Loucy (cell line): ENCODE data around the gene RABGAP1.

Experiments
- H2AFZ ChIP-seq: fragments of 200-600 bp; sonication (generic); 2 replicates; pipeline ENCODE4 v1.6.0; 2016; ENCODE audit warnings: antibody characterized with exemption, mild to moderate bottlenecking, low read length, moderate library complexity
- H3F3A ChIP-seq: fragments of 200-600 bp; 2 replicates; pipeline ENCODE4 v1.6.0; 2016; ENCODE audit warnings: antibody characterized with exemption, low read depth, mild to moderate bottlenecking
- H3K27me3 ChIP-seq: fragments of 200-600 bp; sonication (generic); 2 replicates; pipeline ENCODE4 v1.6.1; 2014; ENCODE audit warnings: low read length, mild to moderate bottlenecking; ENCODE audit not compliant: insufficient read depth, poor library complexity, severe bottlenecking
- H3K36me3 ChIP-seq: fragments of 200-600 bp; sonication (generic); 2 replicates; pipeline ENCODE4 v1.6.1; 2016; ENCODE audit warnings: low read length; ENCODE audit not compliant: insufficient read depth
- H3K4me1 ChIP-seq: fragments of 200-600 bp; sonication (generic); 2 replicates; pipeline ENCODE4 v1.5.1; 2014; ENCODE audit warnings: low read length, mild to moderate bottlenecking; ENCODE audit not compliant: insufficient read depth, poor library complexity, severe bottlenecking
- H3K4me2 ChIP-seq: fragments of 200-600 bp; sonication (generic); 2 replicates; pipeline ENCODE4 v1.6.0; 2014; ENCODE audit warnings: antibody characterized with exemption, low read length, low read depth, mild to moderate bottlenecking; ENCODE audit not compliant: poor library complexity, severe bottlenecking
- H3K4me3 ChIP-seq: fragments of 200-600 bp; sonication (generic); 2 replicates; pipeline ENCODE4 v1.5.1; 2014; ENCODE audit warnings: low read length, mild to moderate bottlenecking, mixed read lengths; ENCODE audit not compliant: poor library complexity, severe bottlenecking
- H3K79me2 ChIP-seq: fragments of 200-600 bp; sonication (generic); 2 replicates; pipeline ENCODE4 v1.6.1; 2014; ENCODE audit warnings: low read length; ENCODE audit not compliant: insufficient read depth
- H3K9ac ChIP-seq: fragments of 200-600 bp; sonication (generic); 2 replicates; pipeline ENCODE4 v1.6.0; 2014; ENCODE audit warnings: mild to moderate bottlenecking, low read depth, low read length, moderate library complexity; ENCODE audit not compliant: poor library complexity, severe bottlenecking
- H3K9me2 ChIP-seq: fragments of 200-600 bp; sonication (generic); replicated peaks from 2 replicates; pipeline ENCODE4 v1.6.1; 2016; ENCODE audit warnings: low read depth, low read length, mixed read lengths
- H3K9me3 ChIP-seq: fragments of 200-600 bp; sonication (generic); 2 replicates; pipeline ENCODE4 v1.6.1; 2014; ENCODE audit warnings: mild to moderate bottlenecking, antibody characterized with exemption, low read length, low read depth; ENCODE audit not compliant: insufficient read depth
- H4K20me1 ChIP-seq: fragments of 200-600 bp; sonication (generic); 2 replicates; pipeline ENCODE4 v1.6.0; 2014; ENCODE audit warnings: antibody characterized with exemption, low read length, mild to moderate bottlenecking; ENCODE audit not compliant: insufficient read depth, poor library complexity, severe bottlenecking
- EZH2phosphoT487 ChIP-seq: fragments of 200-600 bp; IDR thresholded peaks from 2 replicates; pipeline ENCODE4 v1.6.1; 2018; ENCODE audit warnings: antibody characterized with exemption, mild to moderate bottlenecking, moderate library complexity, borderline replicate concordance
- TF ChIP-seq, protein P1 (sequence below): fragments of 200-600 bp; sonication (generic); conservative IDR thresholded peaks from 2 replicates; pipeline ENCODE4 v1.5.1; 2014; ENCODE audit warnings: mild to moderate bottlenecking, antibody characterized with exemption, low read length

The RABGAP1 gene

DNA sequence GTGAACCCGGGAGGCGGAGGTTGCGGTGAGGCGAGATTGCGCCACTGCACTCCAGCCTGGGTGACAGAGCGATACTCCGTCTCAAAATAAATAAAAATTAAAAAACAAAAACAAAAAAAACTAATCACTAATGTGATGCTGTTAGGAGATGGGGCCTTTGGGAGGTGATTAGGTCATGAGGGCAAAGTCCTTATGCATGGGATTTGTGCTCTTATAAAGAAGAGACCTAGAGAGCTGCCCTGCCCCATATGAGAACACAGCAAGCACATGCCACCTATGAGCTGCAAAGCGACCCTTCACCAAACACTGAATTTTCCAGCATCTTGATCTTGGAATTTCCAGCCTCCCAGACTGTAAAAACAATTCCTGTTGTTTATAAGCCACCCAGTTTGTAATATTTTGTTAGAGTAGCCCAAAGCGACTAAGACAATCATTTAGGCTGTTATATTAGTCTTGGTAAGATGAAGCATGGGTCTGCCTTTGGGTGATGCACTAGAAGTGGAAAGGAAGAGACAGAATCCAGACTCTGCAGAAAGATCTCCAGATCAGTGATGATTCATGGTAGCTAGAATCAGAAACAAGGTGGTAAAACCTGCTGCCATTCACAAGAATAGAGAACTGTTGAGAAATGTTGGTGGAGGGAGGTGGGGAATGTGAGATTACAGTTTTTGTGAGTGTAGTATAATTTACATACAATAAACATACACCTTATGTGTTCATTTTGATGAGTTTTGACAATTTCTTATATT is 118.8 kb downstream of the RABGAP1 start:
- Histone ChIP-seq H3K4me3 (no peak overlapping the region), H3K4me1 (peaks cover 1% of the 10 kb centered on the region), H3K9me3 (no peaks in the 10 kb centered on the region), H3K9ac (no peak overlapping the region), H3K4me2 (no peak overlapping the region), H4K20me1 (no peaks in the 10 kb centered on the region), H3K9me2 (no peaks in the 10 kb centered on the region), H2AFZ (no peak overlapping the region), H3K36me3 (peaks cover 8% of the 10 kb centered on the region), H3K79me2 (no peaks in the 10 kb centered on the region), H3F3A (no peaks in the 10 kb centered on the region), H3K27me3 (no peaks in the 10 kb centered on the region)
- no peak for TF ChIP-seq EZH2phosphoT487
- TF ChIP-seq, protein P1, sequence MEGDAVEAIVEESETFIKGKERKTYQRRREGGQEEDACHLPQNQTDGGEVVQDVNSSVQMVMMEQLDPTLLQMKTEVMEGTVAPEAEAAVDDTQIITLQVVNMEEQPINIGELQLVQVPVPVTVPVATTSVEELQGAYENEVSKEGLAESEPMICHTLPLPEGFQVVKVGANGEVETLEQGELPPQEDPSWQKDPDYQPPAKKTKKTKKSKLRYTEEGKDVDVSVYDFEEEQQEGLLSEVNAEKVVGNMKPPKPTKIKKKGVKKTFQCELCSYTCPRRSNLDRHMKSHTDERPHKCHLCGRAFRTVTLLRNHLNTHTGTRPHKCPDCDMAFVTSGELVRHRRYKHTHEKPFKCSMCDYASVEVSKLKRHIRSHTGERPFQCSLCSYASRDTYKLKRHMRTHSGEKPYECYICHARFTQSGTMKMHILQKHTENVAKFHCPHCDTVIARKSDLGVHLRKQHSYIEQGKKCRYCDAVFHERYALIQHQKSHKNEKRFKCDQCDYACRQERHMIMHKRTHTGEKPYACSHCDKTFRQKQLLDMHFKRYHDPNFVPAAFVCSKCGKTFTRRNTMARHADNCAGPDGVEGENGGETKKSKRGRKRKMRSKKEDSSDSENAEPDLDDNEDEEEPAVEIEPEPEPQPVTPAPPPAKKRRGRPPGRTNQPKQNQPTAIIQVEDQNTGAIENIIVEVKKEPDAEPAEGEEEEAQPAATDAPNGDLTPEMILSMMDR = no peak

DNA sequence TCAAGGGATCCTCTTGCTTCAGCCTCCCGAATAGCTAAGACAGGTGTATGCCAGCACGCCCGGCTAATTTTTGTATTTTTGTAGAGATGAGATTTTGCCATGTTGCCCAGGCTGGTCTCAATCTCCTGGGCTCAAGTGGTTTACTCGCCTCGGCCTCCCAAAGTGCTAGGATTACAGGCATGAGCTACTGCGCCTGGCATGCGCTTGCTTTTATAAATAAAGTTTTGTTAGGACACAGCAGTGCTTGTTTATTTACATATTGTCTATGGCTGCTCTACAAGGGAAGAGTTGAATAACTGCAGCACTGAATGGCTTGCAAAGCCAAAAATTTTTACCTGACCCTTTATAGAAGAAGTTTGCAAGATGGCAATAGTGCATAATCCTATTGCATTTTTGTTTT is 120.4 kb downstream of the RABGAP1 start:
- H3K9me3 ChIP-seq = no peaks in the 10 kb centered on the region
- H2AFZ ChIP-seq = no peak overlapping the region
- no peak for TF ChIP-seq EZH2phosphoT487
- TF ChIP-seq, protein P1 = no peak
- no peak overlapping the region for H3K4me2 ChIP-seq
- peaks cover 17% of the 10 kb centered on the region for H3K36me3 ChIP-seq
- no peaks in the 10 kb centered on the region for H3K27me3 ChIP-seq
- no peaks in the 10 kb centered on the region for H3K9me2 ChIP-seq
- no peaks in the 10 kb centered on the region for H3F3A ChIP-seq
- H3K4me1 ChIP-seq = no peaks in the 10 kb centered on the region
- H4K20me1 ChIP-seq = no peaks in the 10 kb centered on the region
- no peak overlapping the region for H3K9ac ChIP-seq
- no peak overlapping the region for H3K4me3 ChIP-seq
- H3K79me2 ChIP-seq = no peaks in the 10 kb centered on the region

DNA sequence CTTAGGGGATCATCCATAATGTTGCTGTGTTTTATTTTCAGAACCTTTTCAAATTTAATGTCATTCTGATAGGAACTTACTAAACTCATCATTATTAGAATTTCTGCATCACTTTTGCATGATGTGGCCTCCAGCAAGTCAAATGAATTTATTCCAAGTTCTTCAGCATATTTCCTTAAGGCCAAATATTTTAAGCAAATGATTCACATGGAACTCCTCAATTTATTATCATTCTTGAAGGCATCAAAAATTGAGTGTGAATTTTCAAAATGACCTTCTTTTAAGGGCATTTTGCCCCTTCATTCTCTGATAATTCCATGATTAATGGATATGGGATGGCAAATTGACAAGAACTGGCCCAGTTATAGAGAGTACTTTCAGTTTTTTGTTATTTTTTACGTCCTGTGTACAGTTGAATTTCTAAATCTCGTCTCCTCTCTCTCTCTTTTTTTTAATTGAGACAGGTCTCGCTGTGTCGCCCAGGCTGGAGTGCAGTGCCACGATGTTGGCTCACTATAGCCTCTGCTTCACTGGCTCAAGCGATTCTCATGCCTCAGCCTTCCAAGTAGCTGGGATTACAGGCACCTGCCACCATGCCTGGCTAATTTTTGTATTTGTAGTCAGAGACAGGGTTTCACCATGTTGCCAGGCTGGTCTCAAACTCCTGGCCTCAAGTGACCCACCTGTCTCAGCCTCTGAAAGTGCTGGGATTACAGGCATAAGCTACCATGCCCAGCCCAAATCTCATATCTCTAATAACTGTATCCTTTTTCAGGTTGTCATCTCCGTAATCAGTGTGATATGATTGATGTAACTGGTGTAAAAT is 121.7 kb downstream of the RABGAP1 start:
- H3K27me3 ChIP-seq = no peaks in the 10 kb centered on the region
- H3K79me2 ChIP-seq = no peaks in the 10 kb centered on the region
- H3K9me3 ChIP-seq = no peaks in the 10 kb centered on the region
- no peak overlapping the region for H3K9ac ChIP-seq
- H3K4me3 ChIP-seq = no peak overlapping the region
- TF ChIP-seq, protein P1 = no peak
- no peak for TF ChIP-seq EZH2phosphoT487
- H3F3A ChIP-seq = no peaks in the 10 kb centered on the region
- H3K4me2 ChIP-seq = no peak overlapping the region
- peaks cover 30% of the 10 kb centered on the region for H3K36me3 ChIP-seq
- H3K9me2 ChIP-seq = no peaks in the 10 kb centered on the region
- H2AFZ ChIP-seq = no peak overlapping the region
- H4K20me1 ChIP-seq = no peaks in the 10 kb centered on the region
- no peaks in the 10 kb centered on the region for H3K4me1 ChIP-seq
